Stimulated activated CD4-positive, alpha-beta T cell treated with anti-CD3 and anti-CD28 coated beads, Interleukin-4, amount 100 ng/mL, for 1 hour (primary cell): ENCODE measurements around the gene TEKTIP1.
"Not testable (repeated sequence)": the region's sequence is repeated elsewhere in the genome, so short reads cannot be mapped to it uniquely, and the experiment has no call there.

Experiments
- DNase-seq: peaks from one replicate; pipeline ENCODE4 v3.0.0-alpha.2; 2020

The TEKTIP1 gene

GRCh38 chr19:3524078-3524842, 14.7 kb upstream of the TEKTIP1 start:
- no peak for DNase-seq

GRCh38 chr19:3524904-3525451, 14.0 kb upstream of the TEKTIP1 start:
- no peak for DNase-seq

- no peak for DNase-seq
These were observed 12.3 kb upstream of the TEKTIP1 start for GRCh38 chr19:3526507-3527237.

DNA sequence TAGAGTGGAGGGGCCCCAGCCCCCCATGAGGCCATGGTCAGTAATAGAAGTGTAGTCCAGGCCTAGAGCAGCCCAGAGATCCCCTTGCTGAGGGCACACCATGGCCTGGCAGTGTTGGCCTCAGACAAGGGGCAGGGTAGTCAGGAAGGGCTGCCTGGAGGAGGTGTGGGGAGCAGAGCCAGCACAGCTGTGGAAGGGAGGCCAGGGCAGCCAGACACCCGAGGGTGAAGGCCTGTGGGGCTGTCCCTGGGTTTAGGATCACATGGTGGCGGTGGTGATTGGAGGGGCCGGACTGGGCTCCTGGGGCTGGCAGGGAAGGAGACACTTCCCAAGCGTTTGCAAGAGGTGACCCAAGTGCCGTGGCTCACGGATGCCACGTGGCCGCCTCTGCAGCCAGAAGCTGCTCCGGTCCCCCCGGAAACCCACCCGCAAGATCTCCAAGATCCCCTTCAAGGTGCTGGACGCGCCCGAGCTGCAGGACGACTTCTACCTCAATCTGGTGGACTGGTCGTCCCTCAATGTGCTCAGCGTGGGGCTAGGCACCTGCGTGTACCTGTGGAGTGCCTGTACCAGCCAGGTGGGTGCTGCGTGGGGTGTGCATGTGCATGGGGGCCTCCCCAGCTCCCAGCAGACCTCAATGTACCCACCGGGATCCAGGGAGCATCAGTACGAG, 11.6 kb upstream of the TEKTIP1 start:
- DNase-seq = no peak

GRCh38 chr19:3528080-3528479, 10.9 kb upstream of the TEKTIP1 start:
- DNase-seq = no peak

- DNase-seq = no peak
These were observed 10.3 kb upstream of the TEKTIP1 start for GRCh38 chr19:3528539-3529211.

DNA sequence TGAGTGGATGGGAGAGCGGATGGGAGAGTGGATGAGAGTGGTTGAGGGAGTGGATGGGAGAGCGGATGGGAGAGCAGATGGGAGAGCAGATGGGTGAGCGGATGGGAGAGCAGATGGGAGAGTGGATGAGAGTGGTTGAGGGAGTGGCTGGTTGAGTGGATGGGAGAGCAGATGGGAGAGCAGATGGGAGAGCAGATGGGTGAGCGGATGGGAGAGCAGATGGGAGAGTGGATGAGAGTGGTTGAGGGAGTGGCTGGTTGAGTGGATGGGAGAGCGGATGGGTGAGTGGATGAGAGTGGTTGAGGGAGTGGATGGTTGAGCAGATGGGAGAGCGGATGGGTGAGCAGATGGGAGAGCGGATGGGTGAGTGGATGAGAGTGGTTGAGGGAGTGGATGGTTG, 9.7 kb upstream of the TEKTIP1 start:
- not testable (repeated sequence) for DNase-seq

GRCh38 chr19:3530389-3530788, 8.6 kb upstream of the TEKTIP1 start:
- DNase-seq = no peak

DNA sequence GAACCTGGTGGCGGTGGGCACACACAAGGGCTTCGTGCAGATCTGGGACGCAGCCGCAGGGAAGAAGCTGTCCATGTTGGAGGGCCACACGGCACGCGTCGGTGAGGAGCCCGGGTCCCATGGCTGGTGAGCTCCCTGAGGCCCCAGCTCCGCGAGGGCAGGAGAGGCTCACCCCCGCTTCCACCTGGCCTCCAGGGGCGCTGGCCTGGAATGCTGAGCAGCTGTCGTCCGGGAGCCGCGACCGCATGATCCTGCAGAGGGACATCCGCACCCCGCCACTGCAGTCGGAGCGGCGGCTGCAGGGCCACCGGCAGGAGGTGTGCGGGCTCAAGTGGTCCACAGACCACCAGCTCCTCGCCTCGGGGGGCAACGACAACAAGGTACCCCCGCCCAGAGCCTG, 7.3 kb upstream of the TEKTIP1 start:
- no peak for DNase-seq

GRCh38 chr19:3532154-3532786, 6.7 kb upstream of the TEKTIP1 start:
- no peak for DNase-seq

DNA sequence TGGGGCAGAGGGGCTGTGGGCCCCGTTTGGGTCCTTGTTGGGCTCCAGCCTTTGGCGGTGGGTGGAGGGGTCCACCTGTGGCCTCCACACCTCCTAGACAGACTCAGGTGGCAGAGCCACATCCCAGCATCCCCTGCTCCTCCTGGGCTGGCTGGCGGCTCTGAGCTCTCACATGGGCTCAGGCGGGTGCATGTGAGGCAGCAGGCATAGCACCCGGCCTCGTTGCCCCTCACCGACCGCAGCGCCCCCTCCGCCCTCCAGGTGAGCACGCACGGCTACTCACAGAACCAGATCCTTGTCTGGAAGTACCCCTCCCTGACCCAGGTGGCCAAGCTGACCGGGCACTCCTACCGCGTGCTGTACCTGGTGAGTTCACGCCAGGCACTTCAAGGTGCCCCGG, 5.9 kb upstream of the TEKTIP1 start:
- DNase-seq = no peak

DNA sequence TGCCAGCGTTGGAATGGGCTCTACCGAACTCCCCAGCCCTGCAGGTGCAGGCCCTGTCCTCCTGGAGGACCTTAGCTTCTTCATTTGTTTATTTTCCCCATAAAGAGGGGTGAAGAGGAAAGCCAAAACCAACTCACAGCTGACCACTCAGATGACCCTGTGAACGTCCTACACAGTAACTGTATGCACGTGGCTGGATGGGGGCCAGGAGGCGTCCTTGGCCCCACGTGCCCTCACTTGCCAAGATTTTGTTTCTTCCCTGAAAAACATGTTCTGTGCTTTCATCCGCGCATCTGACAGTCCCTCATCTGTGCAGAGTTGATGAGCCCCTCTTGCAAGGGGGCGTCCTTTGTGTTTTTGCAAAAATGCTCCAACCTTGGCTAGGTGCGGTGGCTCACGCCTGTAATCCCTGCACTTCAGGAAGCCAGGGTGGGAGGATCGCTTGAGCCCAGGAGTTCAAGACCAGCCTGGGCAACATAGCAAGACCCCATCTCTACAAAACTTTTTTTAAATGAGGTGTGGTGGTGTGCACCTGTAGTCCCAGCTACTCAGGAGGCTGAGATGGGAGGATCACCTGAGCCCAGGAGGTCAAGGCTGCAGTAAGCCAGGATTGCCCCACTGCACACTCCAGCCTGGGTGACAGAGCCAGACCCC, 5.3 kb upstream of the TEKTIP1 start:
- DNase-seq = no peak

DNA sequence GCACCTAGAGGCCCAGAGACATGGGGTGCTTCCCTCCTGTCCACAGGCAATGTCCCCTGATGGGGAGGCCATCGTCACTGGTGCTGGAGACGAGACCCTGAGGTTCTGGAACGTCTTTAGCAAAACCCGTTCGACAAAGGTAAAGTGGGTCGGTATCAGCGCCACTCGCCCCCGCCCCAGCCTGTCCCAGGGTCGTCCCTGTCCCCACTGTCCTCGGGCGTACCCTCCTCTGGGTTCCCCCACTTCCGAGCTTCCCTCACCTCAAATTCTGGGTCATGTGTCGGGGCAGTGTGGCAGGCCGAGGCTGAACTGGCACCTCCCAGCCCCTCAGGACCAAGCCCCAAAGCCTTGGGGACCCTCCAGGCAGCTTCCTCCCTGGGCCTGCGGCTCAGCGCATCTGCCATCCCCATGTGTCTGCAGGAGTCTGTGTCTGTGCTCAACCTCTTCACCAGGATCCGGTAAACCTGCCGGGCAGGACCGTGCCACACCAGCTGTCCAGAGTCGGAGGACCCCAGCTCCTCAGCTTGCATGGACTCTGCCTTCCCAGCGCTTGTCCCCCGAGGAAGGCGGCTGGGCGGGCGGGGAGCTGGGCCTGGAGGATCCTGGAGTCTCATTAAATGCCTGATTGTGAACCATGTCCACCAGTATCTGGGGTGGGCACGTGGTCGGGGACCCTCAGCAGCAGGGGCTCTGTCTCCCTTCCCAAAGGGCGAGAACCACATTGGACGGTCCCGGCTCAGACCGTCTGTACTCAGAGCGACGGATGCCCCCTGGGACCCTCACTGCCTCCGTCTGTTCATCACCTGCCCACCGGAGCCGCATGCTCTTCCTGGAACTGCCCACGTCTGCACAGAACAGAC, 4.4 kb upstream of the TEKTIP1 start:
- DNase-seq = no peak

DNA sequence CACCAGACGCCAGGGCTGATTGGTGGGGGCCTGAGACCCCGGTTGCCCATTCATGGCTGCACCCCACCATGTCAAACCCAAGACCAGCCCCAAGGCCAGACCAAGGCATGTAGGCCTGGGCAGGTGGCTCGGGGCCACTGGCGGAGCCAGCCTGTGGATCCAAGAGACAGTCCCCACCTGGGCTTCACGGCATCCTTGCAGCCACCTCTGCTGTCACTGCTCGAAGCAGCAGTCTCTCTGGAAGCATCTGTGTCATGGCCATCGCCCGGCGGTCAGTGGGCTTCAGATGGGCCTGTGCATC, 3.8 kb upstream of the TEKTIP1 start:
- no peak for DNase-seq

DNA sequence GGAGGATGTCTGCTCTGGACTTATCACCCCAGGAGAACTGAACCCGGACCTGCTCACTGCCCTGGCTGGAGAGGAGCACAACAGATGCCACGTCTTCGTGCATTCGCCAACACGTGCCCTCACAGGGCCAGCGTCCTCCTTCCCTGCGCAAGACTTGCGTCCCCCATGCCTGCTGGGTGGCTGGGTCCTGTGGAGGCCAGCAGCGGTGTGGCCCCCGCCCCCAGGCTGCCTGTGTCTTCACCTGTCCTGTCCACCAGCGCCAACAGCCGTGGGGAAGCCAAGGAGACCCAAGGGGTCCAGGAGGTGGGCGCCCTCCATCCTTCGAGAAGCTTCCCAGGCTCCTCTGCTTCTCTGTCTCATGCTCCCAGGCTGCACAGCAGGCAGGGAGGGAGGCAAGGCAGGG, 3.4 kb upstream of the TEKTIP1 start:
- DNase-seq = no peak

DNA sequence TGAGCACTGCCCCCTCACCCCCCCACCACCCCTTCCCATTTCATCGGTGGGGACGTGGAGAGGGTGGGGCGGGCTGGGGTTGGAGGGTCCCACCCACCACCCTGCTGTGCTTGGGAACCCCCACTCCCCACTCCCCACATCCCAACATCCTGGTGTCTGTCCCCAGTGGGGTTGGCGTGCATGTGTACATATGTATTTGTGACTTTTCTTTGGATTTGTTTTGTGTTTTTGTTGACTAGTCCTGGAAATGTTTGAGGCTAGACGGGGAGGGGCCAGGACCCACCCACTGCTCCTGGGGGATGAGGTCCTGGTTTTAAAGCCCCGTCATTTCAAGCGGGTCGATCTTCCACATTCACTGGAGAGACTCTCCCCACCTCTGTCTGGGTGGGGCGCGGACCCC, 3.0 kb upstream of the TEKTIP1 start:
- DNase-seq = no peak

GRCh38 chr19:3536429-3537100, 2.4 kb upstream of the TEKTIP1 start:
- no peak for DNase-seq

DNA sequence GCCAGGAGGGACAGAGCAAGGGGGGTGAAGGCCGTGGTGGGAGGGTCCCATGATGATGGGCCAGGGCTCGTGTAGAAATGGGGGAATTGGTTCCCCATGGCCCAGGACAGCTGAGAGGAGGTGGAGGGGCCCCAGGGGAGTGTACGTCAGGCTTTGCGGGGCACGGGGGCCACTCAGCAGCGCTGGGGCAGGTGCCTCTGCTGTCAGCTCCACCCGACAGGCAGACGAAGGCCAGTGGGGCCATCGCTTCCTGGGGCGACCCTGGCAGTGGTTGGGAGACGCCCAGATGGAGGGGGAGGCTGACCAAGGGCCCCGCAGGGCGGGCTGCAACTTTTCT, 1.9 kb upstream of the TEKTIP1 start:
- DNase-seq = no peak

GRCh38 chr19:3537438-3538240, 1.3 kb upstream of the TEKTIP1 start:
- no peak for DNase-seq
